Loucy (cell line): Measurements from ENCODE around the gene EIPR1.

Experiments used
- H2AFZ ChIP-seq: fragments of 200-600 bp; sonication (generic); 2 replicates; pipeline ENCODE4 v1.6.0; 2016; ENCODE audit warnings: antibody characterized with exemption, mild to moderate bottlenecking, low read length, moderate library complexity
- H3F3A ChIP-seq: fragments of 200-600 bp; 2 replicates; pipeline ENCODE4 v1.6.0; 2016; ENCODE audit warnings: antibody characterized with exemption, low read depth, mild to moderate bottlenecking
- H3K27me3 ChIP-seq: fragments of 200-600 bp; sonication (generic); 2 replicates; pipeline ENCODE4 v1.6.1; 2014; ENCODE audit warnings: low read length, mild to moderate bottlenecking; ENCODE audit not compliant: insufficient read depth, poor library complexity, severe bottlenecking
- H3K36me3 ChIP-seq: fragments of 200-600 bp; sonication (generic); 2 replicates; pipeline ENCODE4 v1.6.1; 2016; ENCODE audit warnings: low read length; ENCODE audit not compliant: insufficient read depth
- H3K4me1 ChIP-seq: fragments of 200-600 bp; sonication (generic); 2 replicates; pipeline ENCODE4 v1.5.1; 2014; ENCODE audit warnings: low read length, mild to moderate bottlenecking; ENCODE audit not compliant: insufficient read depth, poor library complexity, severe bottlenecking
- H3K4me2 ChIP-seq: fragments of 200-600 bp; sonication (generic); 2 replicates; pipeline ENCODE4 v1.6.0; 2014; ENCODE audit warnings: antibody characterized with exemption, low read length, low read depth, mild to moderate bottlenecking; ENCODE audit not compliant: poor library complexity, severe bottlenecking
- H3K4me3 ChIP-seq: fragments of 200-600 bp; sonication (generic); 2 replicates; pipeline ENCODE4 v1.5.1; 2014; ENCODE audit warnings: low read length, mild to moderate bottlenecking, mixed read lengths; ENCODE audit not compliant: poor library complexity, severe bottlenecking
- H3K79me2 ChIP-seq: fragments of 200-600 bp; sonication (generic); 2 replicates; pipeline ENCODE4 v1.6.1; 2014; ENCODE audit warnings: low read length; ENCODE audit not compliant: insufficient read depth
- H3K9ac ChIP-seq: fragments of 200-600 bp; sonication (generic); 2 replicates; pipeline ENCODE4 v1.6.0; 2014; ENCODE audit warnings: mild to moderate bottlenecking, low read depth, low read length, moderate library complexity; ENCODE audit not compliant: poor library complexity, severe bottlenecking
- H3K9me2 ChIP-seq: fragments of 200-600 bp; sonication (generic); replicated peaks from 2 replicates; pipeline ENCODE4 v1.6.1; 2016; ENCODE audit warnings: low read depth, low read length, mixed read lengths
- H3K9me3 ChIP-seq: fragments of 200-600 bp; sonication (generic); 2 replicates; pipeline ENCODE4 v1.6.1; 2014; ENCODE audit warnings: mild to moderate bottlenecking, antibody characterized with exemption, low read length, low read depth; ENCODE audit not compliant: insufficient read depth
- H4K20me1 ChIP-seq: fragments of 200-600 bp; sonication (generic); 2 replicates; pipeline ENCODE4 v1.6.0; 2014; ENCODE audit warnings: antibody characterized with exemption, low read length, mild to moderate bottlenecking; ENCODE audit not compliant: insufficient read depth, poor library complexity, severe bottlenecking
- EZH2phosphoT487 ChIP-seq: fragments of 200-600 bp; IDR thresholded peaks from 2 replicates; pipeline ENCODE4 v1.6.1; 2018; ENCODE audit warnings: antibody characterized with exemption, mild to moderate bottlenecking, moderate library complexity, borderline replicate concordance
- TF ChIP-seq, protein P1 (sequence below): fragments of 200-600 bp; sonication (generic); conservative IDR thresholded peaks from 2 replicates; pipeline ENCODE4 v1.5.1; 2014; ENCODE audit warnings: mild to moderate bottlenecking, antibody characterized with exemption, low read length

EIPR1 gene

DNA sequence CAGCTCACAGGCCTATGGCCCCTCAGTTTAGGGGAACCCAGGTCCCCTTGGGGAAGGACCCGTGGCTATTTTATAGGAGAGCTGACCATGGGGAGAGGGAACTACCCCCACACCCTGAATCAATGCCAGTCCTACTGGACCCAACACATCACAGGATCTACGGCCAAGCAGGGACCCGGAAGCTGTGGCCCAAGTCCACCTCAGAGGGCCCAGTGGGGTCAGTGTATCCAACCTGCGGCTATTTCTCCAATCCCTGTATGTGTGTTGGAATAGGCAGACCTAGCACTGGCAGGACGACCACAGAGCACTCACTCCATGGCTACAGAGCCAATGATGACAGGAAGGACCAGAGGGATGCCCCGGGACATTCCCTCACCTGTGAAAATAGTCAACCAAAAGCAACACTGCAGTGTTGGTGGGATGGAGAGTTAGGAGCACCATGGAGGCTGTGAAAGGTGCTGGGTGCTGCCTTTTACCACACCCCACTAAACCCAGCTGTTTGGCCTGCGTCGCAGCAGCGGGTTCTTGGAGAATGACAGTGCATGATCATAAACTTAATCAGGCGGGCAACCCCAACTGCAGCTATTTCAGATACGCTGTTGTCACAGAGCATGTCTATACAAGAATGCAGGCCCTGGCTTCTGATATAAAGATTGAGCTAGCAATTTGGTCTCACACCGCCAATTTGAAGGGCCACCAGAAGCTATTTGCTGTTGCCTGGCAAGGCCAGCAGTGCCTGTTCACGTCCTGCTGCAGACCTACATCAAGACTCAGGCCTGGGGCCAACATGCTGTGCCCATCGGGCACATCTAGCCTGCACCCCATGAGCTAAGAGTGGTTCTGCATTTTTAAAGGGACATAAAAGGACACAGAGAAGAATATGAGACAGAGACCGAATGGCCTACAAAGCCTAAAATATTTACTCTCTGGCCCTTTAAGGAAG is 110.4 kb downstream of the EIPR1 start:
- Histone ChIP-seq H3K79me2 (no peaks in the 10 kb centered on the region), H3K27me3 (no peaks in the 10 kb centered on the region), H4K20me1 (no peaks in the 10 kb centered on the region), H3K9ac (no peak overlapping the region), H3F3A (no peaks in the 10 kb centered on the region), H3K9me2 (no peaks in the 10 kb centered on the region), H3K4me1 (no peaks in the 10 kb centered on the region), H3K36me3 (no peaks in the 10 kb centered on the region; the same call in 1 of the 2 replicates), H3K9me3 (no peaks in the 10 kb centered on the region), H2AFZ (no peak overlapping the region), H3K4me2 (no peak overlapping the region), H3K4me3 (no peak overlapping the region)
- TF ChIP-seq EZH2phosphoT487, result no peak
- TF ChIP-seq, protein P1, sequence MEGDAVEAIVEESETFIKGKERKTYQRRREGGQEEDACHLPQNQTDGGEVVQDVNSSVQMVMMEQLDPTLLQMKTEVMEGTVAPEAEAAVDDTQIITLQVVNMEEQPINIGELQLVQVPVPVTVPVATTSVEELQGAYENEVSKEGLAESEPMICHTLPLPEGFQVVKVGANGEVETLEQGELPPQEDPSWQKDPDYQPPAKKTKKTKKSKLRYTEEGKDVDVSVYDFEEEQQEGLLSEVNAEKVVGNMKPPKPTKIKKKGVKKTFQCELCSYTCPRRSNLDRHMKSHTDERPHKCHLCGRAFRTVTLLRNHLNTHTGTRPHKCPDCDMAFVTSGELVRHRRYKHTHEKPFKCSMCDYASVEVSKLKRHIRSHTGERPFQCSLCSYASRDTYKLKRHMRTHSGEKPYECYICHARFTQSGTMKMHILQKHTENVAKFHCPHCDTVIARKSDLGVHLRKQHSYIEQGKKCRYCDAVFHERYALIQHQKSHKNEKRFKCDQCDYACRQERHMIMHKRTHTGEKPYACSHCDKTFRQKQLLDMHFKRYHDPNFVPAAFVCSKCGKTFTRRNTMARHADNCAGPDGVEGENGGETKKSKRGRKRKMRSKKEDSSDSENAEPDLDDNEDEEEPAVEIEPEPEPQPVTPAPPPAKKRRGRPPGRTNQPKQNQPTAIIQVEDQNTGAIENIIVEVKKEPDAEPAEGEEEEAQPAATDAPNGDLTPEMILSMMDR, result no peak

DNA sequence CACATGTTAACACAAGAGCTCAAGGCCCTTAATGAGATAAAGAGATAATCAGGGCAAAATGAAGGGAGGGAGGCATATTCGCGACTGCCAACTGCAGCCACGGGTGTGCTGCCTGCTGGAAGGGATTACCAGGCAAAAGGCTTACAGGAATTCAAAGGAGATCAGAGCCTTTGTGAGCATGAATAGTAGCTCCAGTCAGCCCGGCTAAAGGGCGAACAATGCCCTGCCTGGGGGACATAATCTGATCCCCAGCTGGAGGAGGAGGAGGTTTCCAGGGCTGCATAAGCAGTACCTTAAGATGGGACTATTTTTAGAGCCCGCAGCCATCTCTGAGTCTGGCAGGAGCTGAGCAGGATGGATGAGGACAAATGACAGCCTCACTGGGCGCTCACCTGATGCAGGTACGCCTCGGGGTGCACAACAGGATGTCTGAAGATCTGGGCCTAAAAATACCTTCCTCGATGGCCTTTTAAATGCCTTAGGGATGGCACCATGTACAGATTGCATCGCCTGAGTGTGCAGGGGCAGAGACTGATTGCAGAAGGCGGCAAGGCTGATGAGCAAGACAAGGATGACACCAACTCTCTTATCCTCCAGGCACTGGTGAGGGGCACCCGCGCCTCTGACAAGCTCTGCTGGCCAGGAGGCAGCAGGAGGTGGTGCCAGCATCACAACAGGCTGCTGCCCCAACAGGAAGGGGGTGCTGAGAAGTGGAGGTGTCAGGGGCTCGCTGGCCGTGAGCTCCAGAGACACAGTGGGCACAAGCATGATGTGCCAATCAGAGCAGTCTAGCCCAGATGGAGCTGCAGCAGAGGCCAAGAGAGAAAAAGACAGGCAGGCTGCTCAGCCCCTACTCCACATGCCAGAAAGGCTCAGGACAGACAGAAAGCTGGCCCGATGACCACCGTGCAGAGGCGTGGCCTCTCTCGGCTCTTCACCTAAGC is 111.4 kb downstream of the EIPR1 start:
- H3K4me2 ChIP-seq, result no peak overlapping the region

DNA sequence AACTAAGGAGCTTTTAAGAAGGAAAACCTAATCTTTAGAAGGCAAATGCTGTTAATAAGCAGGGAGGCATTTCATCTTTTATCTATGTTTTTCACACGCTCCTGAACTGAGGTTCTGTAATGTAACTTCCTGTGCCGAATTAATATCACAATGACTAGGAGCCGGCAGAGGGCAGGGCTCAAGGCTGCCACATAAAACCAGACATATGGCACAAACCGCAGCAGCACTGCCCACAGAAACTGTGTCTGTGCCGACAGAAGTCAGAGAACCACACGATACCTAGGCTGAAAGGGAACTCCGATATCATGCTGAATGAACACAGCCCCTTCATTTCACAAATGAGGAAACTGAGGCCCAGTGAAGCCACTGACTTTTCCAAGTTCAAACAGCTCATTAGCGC is 112.1 kb downstream of the EIPR1 start:
- H3K4me1 ChIP-seq, result no peaks in the 10 kb centered on the region
- H3F3A ChIP-seq, result no peaks in the 10 kb centered on the region
- H3K27me3 ChIP-seq, result no peaks in the 10 kb centered on the region
- no peaks in the 10 kb centered on the region for H4K20me1 ChIP-seq
- no peak overlapping the region for H3K9ac ChIP-seq
- TF ChIP-seq, protein P1, result no peak
- no peak for TF ChIP-seq EZH2phosphoT487
- H3K4me3 ChIP-seq, result no peak overlapping the region
- H3K9me2 ChIP-seq, result no peaks in the 10 kb centered on the region
- no peak overlapping the region for H3K4me2 ChIP-seq
- H3K36me3 ChIP-seq, result no peaks in the 10 kb centered on the region
- H3K9me3 ChIP-seq, result no peaks in the 10 kb centered on the region
- no peak overlapping the region for H2AFZ ChIP-seq
- H3K79me2 ChIP-seq, result peaks cover 2% of the 10 kb centered on the region; the same call in 1 of the 2 replicates

More for the DNA sequence above, 111.4 kb downstream of the EIPR1 start:
- Histone ChIP-seq H3F3A (no peaks in the 10 kb centered on the region), H2AFZ (no peak overlapping the region), H3K4me1 (no peaks in the 10 kb centered on the region), H3K9ac (no peak overlapping the region), H3K9me3 (no peaks in the 10 kb centered on the region), H3K9me2 (no peaks in the 10 kb centered on the region), H3K36me3 (no peaks in the 10 kb centered on the region), H3K27me3 (no peaks in the 10 kb centered on the region), H4K20me1 (no peaks in the 10 kb centered on the region), H3K79me2 (peaks cover under 1% of the 10 kb centered on the region; the same call in 1 of the 2 replicates), H3K4me3 (no peak overlapping the region)
- TF ChIP-seq, protein P1, result no peak
